NCI-H510A (cell line): ENCODE measurements around the gene PTRHD1.

Experiments used
- DNase-seq: peaks from one replicate; lab custom pipeline; 2025; lab: John Stamatoyannopoulos, UW

PTRHD1 gene

DNA sequence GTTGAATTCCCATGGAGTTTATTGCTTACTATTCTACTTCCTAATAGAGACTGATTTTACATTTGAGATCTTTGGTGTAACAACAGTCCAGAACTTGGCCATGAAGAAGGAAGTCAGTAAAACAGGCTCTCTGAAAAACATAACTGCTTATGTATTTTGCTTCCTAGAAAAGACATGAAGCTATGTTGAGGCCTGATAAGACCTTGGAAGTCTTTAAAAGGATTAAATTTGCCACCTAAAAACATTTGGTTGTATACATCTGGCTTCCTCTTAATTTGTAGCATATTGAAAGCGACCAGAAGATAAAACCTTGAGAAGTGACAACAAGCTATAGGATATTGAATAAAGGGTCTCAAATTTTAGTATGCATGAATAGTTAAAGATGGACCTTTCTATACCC is 36.4 kb downstream of the PTRHD1 start:
- no peak for DNase-seq

DNA sequence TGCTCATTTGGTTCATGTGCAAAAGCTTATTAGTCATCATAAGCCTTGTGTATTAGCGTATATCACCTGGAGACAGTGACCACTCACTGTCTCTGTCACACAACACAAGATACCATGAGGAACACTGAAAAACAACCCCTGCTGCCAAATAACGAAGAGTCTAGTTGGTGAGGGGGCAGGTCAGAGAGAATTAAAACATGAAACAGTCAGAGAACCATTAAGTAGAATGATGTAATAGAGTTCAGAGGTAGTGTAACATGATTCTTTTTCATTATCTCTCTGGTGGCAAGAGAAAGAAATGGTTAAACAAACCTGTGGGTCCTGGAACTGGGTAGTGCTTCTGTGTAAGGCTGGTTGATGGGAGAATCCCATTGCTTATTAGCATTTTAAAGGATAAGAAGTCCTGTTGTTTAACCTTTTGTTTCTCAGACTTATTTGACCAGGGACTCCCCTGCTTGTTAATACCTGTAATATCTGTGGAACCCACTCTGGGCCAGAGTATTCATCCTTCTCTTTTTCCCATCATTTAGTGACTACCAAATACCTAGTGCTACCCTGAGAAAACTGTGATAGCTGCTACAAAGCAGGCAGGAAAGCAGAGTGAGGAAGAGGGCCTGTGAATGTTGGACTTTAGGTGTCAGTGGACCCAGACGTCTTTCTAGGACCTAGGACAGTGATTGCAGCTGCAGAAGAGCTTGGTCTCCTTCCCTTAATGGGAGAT is 38.0 kb downstream of the PTRHD1 start:
- DNase-seq = no peak

DNA sequence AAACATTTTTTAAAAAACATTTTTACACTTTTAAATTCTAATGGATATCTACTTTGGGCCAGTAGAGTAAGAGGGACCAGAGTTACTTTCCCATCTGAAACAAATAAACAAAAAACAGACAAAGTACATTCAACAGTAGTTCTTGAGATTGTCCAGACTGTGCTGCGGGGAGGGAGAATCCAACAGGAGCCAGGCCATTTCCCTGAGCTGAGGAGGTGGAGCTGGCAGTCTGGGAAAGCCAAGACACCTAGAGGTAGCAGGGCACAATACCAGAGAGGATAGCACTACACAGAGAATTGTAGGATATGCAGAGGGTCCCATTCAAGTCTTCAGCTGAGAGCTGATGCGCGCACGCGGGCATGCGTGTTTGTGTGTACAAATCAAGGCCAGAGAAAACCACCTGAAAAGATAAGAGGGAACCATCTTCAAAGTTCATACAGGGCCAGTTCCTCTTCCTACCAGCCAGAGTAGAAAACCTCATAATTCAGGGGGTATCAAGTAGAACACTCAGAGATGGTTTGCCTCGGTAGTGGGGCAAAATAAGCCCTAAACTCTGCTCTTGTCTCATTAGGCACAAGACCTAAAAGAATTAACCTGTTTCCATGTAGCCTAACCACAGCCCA is 44.0 kb downstream of the PTRHD1 start:
- no peak for DNase-seq

DNA sequence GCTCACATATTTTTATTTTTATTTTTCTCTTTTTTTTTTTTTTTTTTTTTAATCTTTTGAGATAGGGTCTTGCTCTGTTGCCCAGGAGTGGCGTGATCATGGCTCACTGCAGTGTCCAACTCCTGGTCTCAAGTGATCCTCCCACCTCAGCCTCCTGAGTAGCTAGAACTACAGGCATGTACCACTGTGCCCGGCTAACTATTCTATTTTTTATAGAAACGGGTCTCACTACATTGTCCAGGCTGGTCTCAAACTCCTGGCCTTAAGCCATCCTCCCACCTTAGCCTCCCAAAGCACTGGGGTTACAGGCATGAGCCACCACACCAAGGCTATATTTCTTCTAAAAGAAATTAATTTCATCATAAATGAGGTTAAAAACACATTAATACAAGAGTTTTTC is 45.9 kb downstream of the PTRHD1 start:
- DNase-seq = no peak

DNA sequence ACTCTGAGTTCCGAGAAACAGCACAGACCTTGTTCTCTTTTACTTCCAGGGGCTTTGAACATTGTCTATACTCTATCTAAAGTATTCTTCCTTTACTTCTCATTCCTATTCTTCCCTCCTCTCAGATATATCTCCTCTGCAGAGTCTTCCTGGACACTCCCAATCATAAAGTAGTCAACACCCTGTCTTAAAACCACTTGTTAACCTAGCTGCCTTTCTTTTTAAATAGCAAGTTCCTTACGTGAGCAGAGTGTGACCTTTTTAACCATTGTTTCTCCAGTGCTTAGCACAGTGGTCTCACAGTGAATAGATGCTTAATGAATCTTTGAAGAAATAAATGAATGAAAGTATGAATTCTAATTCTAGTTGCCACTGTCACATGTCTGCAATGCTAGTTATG is 47.4 kb downstream of the PTRHD1 start:
- DNase-seq = no peak

DNA sequence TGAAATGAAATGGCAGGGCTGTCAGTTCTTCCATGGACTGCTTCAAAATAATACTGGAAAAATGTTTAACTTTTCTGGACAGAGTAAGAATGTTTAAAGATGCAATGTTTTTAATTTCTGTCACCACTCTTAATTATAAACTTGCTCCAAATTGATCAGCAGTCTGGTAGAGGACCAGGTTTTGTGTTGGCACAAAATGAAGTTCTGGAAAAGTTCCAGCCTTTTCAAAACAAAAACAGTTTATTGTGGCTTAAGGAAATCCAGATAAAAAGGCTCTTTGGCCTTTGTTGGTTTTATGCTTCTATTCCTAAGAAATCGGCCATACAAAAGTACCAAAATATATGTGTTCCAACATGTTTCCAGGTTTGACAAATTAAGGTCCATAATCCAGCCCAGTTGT is 48.8 kb downstream of the PTRHD1 start:
- no peak for DNase-seq

DNA sequence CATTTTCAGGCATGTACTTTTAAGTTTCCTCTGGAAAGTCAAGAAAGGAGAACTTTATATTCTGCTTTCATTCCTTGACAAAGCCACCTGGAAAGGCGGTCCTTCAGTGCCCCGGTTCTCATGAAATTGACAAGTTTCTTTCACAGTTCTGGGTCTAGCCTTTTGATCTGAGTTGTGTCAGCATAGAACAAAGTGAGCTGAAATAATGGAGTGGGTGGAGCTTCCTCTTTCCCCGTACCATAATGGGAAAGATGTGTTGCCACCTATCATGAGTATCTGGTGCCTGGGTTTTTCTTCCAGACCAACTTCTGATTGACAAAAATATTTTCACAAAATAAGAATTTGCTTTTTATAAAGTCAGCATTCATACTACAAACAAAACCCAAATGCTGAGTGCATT is 49.3 kb downstream of the PTRHD1 start:
- no peak for DNase-seq

DNA sequence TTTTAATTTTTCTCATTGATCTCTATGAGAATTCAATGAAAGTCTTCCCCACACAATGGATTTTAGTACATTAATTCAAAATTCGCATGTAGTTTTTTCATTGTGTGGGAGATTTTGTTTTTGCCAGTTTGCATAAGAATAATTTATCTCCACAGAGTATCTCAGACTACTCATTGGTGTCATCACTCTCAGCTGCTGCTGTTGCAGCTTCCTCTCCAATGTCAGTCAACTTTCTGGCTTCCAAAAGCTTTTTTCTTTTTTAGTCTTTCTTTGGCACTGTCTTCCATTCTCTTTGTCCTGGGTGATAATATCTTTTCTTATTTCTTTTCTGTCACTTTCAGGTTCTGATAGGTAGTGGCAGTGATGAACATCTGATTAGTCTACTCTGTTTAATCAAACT is 50.5 kb downstream of the PTRHD1 start:
- no peak for DNase-seq

DNA sequence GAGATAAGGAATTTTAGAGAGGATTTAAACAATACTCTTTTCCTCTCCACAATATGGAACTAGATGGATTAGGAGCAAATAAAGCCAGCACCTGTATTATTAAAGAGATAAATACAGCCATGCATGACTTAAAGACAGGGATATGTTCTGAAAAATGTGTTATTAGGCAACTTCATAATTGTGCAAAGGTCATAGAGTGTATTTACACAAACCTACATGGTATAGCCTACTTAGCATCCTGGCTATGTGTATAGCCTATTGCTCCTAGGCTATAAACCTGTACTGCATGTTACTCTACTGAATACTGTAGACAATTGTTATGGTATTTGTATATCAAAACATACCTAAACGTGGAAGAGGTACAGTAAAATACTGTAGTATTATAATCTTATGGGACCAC is 53.0 kb downstream of the PTRHD1 start:
- no peak for DNase-seq
